GM12878 (cell line): ENCODE results near the gene FKBP11.

Experiments used
- CEBPB ChIP-seq, 2 experiments: fragments of 150-350 bp in 1 of 2; IDR thresholded peaks; 2 replicates each; pipeline ENCODE4 v1.6.1; 2012 to 2014; ENCODE audit warnings: low read depth in 2 of 2, low read length in 2 of 2, borderline replicate concordance in 1 of 2, inconsistent platforms in 1 of 2
- CREB1 ChIP-seq: IDR thresholded peaks from 2 replicates; pipeline ENCODE4 v1.6.1; 2012; ENCODE audit warnings: low read depth, mild to moderate bottlenecking, inconsistent platforms
- HCFC1 ChIP-seq: fragments of 150-350 bp; IDR thresholded peaks from 2 replicates; pipeline ENCODE4 v1.6.1; 2014; ENCODE audit warnings: low read length
- NRF1 ChIP-seq: conservative IDR thresholded peaks from 2 replicates; pipeline ENCODE4 v1.6.1; 2011; ENCODE audit warnings: mild to moderate bottlenecking, low read depth, low read length, improper control_type of control experiment
- TF ChIP-seq, protein P1 (sequence below), 3 experiments: IDR thresholded peaks in 2 of 3; conservative IDR thresholded peaks in 1 of 3; 2 replicates each; pipeline ENCODE4 v1.5.1; 2011; ENCODE audit warnings: low read depth in 3 of 3, low read length in 3 of 3, mild to moderate bottlenecking in 3 of 3, control low read depth in 2 of 3, moderate library complexity in 2 of 3, inconsistent platforms in 1 of 3, mixed read lengths in 1 of 3; ENCODE audit not compliant: control insufficient read depth in 2 of 3, insufficient read depth in 1 of 3; ENCODE audit errors: extremely low read depth in 1 of 3
- TF ChIP-seq, protein P2 (sequence below): fragments of 150-350 bp; IDR thresholded peaks from 2 replicates; pipeline ENCODE4 v1.6.1; 2016; ENCODE audit warnings: low read depth, low read length

DNA sequence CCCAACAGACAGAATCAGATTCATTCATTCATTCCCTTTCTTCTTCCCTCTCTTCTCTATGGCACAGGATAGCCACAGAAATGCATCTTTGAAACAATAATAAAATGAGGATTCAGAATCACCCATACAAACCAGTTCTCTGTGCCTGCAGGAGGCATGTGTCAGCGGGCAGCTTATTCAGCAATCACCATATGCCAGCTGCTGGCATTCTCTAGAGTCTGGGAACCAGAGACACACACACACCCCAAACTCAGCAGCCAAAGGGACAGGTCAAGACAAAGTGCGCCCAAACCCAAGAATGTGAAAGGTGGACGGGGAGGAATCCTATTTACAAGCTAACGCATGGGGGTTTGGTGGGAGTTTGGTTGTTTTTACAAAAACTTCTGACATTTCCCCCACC lies 17.9 kb upstream of the FKBP11 start:
- no peak for TF ChIP-seq CREB1
- TF ChIP-seq HCFC1: no peak
- TF ChIP-seq, protein P1, sequence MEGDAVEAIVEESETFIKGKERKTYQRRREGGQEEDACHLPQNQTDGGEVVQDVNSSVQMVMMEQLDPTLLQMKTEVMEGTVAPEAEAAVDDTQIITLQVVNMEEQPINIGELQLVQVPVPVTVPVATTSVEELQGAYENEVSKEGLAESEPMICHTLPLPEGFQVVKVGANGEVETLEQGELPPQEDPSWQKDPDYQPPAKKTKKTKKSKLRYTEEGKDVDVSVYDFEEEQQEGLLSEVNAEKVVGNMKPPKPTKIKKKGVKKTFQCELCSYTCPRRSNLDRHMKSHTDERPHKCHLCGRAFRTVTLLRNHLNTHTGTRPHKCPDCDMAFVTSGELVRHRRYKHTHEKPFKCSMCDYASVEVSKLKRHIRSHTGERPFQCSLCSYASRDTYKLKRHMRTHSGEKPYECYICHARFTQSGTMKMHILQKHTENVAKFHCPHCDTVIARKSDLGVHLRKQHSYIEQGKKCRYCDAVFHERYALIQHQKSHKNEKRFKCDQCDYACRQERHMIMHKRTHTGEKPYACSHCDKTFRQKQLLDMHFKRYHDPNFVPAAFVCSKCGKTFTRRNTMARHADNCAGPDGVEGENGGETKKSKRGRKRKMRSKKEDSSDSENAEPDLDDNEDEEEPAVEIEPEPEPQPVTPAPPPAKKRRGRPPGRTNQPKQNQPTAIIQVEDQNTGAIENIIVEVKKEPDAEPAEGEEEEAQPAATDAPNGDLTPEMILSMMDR (IDR thresholded peaks at IDR 0.05 in 2 of 3, conservative IDR thresholded peaks at IDR 0.05 in 1 of 3; ENCODE audit: control insufficient read depth in 2 of 3, extremely low read depth in 1 of 3, insufficient read depth in 1 of 3, low read depth in 3 of 3, low read length in 3 of 3): no peak
- TF ChIP-seq CEBPB (IDR thresholded peaks at IDR 0.05; ENCODE audit: borderline replicate concordance in 1 of 2, low read depth in 2 of 2, low read length in 2 of 2): no peak
- TF ChIP-seq NRF1: no peak
- TF ChIP-seq, protein P2, sequence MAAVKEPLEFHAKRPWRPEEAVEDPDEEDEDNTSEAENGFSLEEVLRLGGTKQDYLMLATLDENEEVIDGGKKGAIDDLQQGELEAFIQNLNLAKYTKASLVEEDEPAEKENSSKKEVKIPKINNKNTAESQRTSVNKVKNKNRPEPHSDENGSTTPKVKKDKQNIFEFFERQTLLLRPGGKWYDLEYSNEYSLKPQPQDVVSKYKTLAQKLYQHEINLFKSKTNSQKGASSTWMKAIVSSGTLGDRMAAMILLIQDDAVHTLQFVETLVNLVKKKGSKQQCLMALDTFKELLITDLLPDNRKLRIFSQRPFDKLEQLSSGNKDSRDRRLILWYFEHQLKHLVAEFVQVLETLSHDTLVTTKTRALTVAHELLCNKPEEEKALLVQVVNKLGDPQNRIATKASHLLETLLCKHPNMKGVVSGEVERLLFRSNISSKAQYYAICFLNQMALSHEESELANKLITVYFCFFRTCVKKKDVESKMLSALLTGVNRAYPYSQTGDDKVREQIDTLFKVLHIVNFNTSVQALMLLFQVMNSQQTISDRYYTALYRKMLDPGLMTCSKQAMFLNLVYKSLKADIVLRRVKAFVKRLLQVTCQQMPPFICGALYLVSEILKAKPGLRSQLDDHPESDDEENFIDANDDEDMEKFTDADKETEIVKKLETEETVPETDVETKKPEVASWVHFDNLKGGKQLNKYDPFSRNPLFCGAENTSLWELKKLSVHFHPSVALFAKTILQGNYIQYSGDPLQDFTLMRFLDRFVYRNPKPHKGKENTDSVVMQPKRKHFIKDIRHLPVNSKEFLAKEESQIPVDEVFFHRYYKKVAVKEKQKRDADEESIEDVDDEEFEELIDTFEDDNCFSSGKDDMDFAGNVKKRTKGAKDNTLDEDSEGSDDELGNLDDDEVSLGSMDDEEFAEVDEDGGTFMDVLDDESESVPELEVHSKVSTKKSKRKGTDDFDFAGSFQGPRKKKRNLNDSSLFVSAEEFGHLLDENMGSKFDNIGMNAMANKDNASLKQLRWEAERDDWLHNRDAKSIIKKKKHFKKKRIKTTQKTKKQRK: no peak
